ENCODE data around the gene FOXF1.
A peak's percentile ranks its signal among the peaks of the same experiment; 100 is the strongest.

Gene FOXF1

DNA sequence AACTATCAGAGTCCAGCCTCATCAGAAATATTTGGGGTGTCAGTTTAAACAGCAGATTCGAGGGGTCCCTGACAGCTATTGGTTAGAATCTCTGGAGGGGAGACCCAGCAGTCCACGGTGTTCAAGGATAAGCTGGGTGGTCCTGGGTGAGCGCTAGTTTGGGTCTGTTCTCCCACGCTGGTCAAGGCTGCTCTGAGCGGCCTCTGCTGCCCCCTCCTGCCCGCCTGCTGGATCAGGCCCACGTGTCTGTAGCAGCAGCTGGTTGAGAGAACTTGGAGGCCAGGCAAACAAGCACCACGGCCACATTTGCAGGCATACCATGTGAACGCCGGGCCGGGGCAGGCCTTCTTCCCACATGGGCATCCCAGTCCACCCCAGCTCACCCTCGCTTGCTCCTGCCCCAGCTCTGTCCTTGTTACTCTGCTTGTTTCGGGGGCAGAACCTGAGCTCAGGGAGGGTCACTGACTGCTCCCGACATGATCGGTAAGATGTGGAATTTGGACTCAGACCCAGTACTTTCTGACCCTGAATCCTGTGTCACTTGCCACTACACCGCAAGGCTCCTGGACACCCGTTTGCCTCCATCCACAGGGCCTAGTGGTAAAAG is 7.4 kb downstream of the FOXF1 start:
- no peak for DNase-seq (ENCODE audit: low read depth in 2 of 2)

- no peak for DNase-seq (ENCODE audit: low read depth in 2 of 2)
These were observed 8.8 kb downstream of the FOXF1 start for GRCh38 chr16:86519007-86519648.

- peak; percentile 15 to 34 for DNase-seq (ENCODE audit: low read depth in 2 of 2)
These were observed 9.5 kb downstream of the FOXF1 start for GRCh38 chr16:86519649-86520316.

- DNase-seq (ENCODE audit: low read depth in 2 of 2) = no peak
These were observed 10.2 kb downstream of the FOXF1 start for GRCh38 chr16:86520317-86521210.

- no peak for DNase-seq (ENCODE audit: low read depth in 2 of 2)
These were observed 11.2 kb downstream of the FOXF1 start for GRCh38 chr16:86521236-86522197.

DNA sequence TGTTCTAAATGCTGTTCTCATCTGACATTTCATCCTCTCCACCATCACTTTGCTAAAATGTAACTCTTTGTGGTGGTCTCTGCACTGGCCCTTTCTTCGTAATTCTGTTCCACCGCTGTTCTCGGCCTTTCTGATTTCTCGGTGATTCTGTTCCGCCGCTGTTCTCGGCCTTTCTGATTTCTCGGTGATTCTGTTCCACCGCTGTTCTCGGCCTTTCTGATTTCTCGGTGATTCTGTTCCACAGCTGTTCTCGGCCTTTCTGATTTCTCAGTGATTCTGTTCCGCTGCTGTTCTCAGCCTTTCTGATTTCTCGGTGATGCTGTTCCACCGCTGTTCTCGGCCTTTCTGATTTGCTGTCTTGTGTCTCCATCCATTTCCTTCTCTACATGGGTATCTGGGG is 12.3 kb downstream of the FOXF1 start:
- no peak for DNase-seq (ENCODE audit: low read depth in 2 of 2)

- DNase-seq (ENCODE audit: low read depth in 2 of 2) = no peak
These were observed 12.9 kb downstream of the FOXF1 start for GRCh38 chr16:86523166-86523740.

DNA sequence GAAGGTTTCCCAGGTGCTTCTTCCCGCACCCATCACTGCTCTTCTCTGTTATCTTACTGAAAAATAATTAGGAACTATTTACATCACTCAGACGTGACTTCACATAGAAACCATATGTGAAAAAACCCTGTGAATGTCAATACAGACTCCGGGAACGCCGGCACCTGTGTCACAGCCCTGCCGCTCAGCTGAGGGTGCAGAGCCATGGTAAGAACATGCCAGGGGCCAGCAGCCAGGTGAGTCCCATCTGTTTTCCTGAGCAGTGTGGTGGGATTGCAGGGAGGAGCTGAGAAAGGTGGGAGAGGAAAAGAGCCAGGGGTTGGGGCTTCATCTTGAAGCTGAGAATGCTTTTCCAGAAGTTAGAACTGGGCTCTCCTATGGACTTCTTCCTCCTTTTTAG is 13.7 kb downstream of the FOXF1 start:
- no peak for DNase-seq (ENCODE audit: low read depth in 2 of 2)

DNA sequence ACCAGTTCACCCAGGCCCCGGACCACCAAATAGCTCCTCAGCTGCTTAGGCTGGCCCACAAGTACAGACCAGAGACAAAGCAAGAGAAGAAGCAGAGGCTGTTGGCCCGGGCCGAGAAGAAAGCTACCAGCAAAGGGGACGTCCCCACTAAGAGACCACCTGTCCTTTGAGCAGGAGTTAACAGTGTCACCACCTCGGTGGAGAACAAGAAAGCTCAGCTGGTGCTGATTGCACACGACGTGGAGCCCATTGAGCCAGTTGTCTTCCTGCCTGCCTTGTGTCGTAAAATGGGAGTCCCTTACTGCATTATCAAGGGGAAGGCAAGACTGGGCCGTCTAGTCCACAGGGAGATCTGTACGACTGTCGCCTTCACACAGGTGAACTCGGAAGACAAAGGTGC is 15.4 kb downstream of the FOXF1 start:
- DNase-seq (ENCODE audit: low read depth in 2 of 2) = no peak

DNA sequence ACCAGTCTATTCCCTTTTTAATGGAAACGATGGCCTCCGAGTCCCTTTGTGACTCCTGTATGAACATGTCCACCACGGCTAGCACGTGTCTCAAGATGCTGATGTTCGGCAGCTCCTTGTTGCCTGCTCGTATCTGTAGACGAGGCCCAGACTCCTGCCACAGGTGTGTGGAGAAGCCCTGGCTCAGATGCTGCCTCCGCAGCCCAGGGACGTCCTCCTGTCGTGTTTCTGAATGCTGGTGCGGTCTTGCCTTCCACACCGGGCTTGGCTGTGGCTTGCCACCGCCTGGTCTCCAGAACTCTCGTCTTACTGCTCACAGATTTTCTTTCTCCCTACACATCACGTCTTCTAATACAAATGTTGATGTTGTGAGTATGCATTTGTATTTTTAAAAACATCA is 17.0 kb downstream of the FOXF1 start:
- DNase-seq (ENCODE audit: low read depth in 2 of 2) = no peak

GRCh38 chr16:86528061-86528929 is 18.0 kb downstream of the FOXF1 start:
- no peak for DNase-seq (ENCODE audit: low read depth in 2 of 2)

GRCh38 chr16:86529160-86529559 is 18.8 kb downstream of the FOXF1 start:
- no peak for DNase-seq (ENCODE audit: low read depth in 2 of 2)

DNA sequence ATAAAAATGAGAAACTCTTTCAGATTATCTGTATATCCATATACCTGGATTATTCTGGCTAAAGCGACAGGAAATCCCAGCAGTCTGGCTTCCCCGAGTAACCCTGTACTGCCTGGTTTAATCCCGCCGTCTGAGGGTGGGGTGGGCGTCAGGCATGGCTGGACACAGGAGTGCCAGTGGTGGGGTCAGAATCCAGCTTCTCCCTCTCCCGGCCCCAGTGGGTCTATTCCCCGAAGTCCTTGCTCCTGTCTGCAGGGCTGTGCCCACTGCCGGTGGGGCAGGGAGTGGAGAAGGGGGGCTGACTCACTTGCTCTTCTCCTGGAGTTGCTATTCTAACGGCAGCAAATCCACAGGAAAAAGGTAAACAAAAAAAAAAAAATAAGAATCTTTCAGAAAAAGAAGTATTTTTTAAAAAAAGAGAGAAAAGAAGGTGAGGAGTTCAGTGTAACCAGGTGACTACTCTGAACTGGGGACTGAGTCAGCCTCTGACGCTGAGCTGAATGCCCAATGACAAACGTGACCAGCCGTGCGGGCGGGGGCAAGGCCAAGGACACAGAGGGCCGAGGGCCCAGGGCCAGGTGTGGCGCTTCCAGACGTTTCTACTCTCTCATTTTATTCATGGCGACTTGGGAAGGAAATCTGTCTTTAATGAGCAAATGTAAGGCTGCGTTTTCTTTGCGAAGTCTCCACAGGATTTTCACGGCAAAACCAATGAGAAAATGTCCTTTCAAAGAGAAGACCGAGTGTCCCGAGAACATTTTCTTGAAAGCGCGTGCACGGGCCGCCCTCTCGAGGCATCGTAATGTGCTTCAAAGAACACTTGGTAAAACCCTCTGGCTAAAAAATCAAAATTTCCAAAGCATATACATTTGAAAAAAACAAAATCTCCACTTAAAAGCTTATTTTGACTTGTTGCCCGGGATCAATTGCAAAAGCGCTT is 20.2 kb downstream of the FOXF1 start:
- no peak for DNase-seq (ENCODE audit: low read depth in 2 of 2)

GRCh38 chr16:86531191-86531545 is 20.8 kb downstream of the FOXF1 start:
- DNase-seq (ENCODE audit: low read depth in 2 of 2) = no peak

- DNase-seq (ENCODE audit: low read depth in 2 of 2) = no peak
These were observed 21.6 kb downstream of the FOXF1 start for GRCh38 chr16:86531641-86532525.

DNA sequence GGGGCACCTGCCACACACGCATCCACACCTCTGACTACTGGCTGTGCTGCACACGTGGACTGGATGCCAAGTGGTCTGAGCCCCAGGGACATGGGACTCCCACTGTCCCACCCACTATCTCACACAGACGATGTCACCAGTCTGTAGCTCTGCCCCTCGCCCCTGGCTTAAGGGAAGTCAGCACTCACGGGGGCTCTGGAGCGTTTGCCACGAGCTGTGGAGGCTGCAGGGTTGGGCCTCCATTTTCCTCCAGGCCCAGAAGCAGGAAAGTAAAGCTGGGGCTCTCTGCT is 22.1 kb downstream of the FOXF1 start:
- DNase-seq (ENCODE audit: low read depth in 2 of 2) = no peak

DNA sequence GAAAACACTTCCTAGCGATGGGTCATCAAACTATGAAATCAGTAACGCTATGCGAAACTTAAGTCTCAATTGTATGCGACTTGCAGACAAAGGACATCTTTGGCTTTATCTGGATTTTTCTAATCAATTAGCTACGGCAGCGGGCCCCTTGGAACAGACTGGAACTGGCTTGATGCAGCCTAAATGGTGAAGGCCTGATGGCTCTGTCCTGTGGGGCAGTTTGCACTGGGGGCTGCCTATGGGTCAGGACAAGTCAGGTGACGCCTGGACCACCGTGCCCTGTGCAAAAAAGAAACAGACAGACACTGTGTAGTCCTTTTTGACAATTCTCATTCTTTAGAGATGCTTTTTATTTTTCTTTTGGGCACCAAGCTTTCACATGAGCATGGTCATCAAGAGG is 22.7 kb downstream of the FOXF1 start:
- DNase-seq (ENCODE audit: low read depth in 2 of 2) = no peak

DNA sequence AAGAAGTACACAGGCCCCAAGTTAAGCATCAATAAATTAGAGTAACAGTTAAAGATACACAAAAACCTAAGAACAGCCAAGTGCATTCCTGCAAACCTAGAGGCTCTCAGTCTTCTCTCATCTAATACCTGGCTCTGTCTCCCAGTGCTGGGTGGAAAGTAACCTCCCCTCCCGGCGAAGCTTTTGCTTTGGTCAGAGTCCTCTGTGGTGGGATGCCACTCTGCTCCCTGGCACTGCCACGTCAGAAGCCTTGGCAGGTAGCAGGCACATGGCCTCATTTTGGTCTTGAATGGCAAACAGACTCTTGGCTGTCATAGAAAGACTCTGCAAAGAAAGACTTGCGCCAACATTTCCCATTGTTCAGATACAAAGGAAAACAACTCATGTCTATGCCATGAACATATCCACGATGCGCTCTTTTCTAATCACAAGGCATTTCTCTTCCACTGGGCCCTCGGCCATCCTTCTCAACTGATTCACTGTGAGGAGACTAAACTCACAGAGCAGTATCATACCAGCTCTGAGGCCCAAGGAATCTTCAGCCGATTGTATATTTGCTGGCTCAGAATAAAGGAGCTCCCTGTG is 23.5 kb downstream of the FOXF1 start:
- no peak for DNase-seq (ENCODE audit: low read depth in 2 of 2)
